Naive B cell (primary cell): ENCODE data around the gene NANS. TPM values are rescaled to one million over a fixed set of nuclear protein-coding genes. Genes with fewer than 3 reads are reported as not detected.

Source experiments
- ATAC-seq, 2 donors: fragments of 150-1000 bp; cut with Tn5 transposase; 2 replicates each; pipeline ENCODE4 v1.10.0; 2021; ENCODE audit warnings: low read depth in 2 of 2, mild to moderate bottlenecking in 2 of 2, moderate library complexity in 2 of 2
- DNase-seq: peaks from one replicate; pipeline ENCODE4 v3.0.0; 2022
- H3K27ac Mint-ChIP-seq, 6 donors: one replicate each; pipeline ENCODE4 v1.8.0; 2020 to 2022; ENCODE audit warnings: mild to moderate bottlenecking in 6 of 6, mixed read lengths in 6 of 6, moderate library complexity in 5 of 6, inconsistent platforms in 2 of 6
- H3K27me3 Mint-ChIP-seq, 3 donors: one replicate each; pipeline ENCODE4 v1.8.0; 2021 to 2022; ENCODE audit warnings: mixed read lengths in 3 of 3, mild to moderate bottlenecking in 1 of 3
- H3K36me3 Mint-ChIP-seq, 2 donors: one replicate each; pipeline ENCODE4 v1.8.0; 2020 to 2022; ENCODE audit warnings: mixed read lengths in 2 of 2, inconsistent platforms in 1 of 2, mild to moderate bottlenecking in 1 of 2
- H3K4me1 Mint-ChIP-seq, 3 donors: one replicate each; pipeline ENCODE4 v1.8.0; 2020 to 2022; ENCODE audit warnings: mixed read lengths in 3 of 3, inconsistent platforms in 1 of 3, mild to moderate bottlenecking in 1 of 3, moderate library complexity in 1 of 3
- H3K4me3 Mint-ChIP-seq, 8 donors: one replicate each; pipeline ENCODE4 v1.8.0; 2020 to 2022; ENCODE audit warnings: mild to moderate bottlenecking in 8 of 8, mixed read lengths in 8 of 8, moderate library complexity in 8 of 8, inconsistent platforms in 2 of 8
- H3K9me3 Mint-ChIP-seq, 7 donors: one replicate each; pipeline ENCODE4 v1.8.0; 2020 to 2022; ENCODE audit warnings: mixed read lengths in 7 of 7, mild to moderate bottlenecking in 5 of 7, inconsistent platforms in 2 of 7, moderate library complexity in 1 of 7
- polyA plus RNA-seq, 6 donors: library from polyadenylated mRNA; unstranded; fragments of 300-500 nt; fragmentation: Illumina TruSeq; gene quantifications; one replicate each; pipeline ENCODE4 v1.2.3, GENCODE V29; 2021; ENCODE audit warnings: low read depth in 6 of 6

NANS gene
- polyA plus RNA-seq, 6 donors from 2014 or later, result 18.8 to 41.2 (median 29.5) TPM

- peaks cover 0 to 6% (median 4%) of the 10 kb centered on the region in 3 donors for H3K4me1 Mint-ChIP-seq
- no peak for DNase-seq
- peaks cover under 1 to 18% of the 10 kb centered on the region in 2 donors for H3K36me3 Mint-ChIP-seq
- no peaks in the 10 kb centered on the region for H3K27me3 Mint-ChIP-seq
- H3K4me3 Mint-ChIP-seq, result no peak overlapping the region
- no peak overlapping the region for H3K27ac Mint-ChIP-seq
- no peaks in the 10 kb centered on the region for H3K9me3 Mint-ChIP-seq
- no peak for ATAC-seq
Observed at GRCh38 chr9:98020476-98021145, 35.9 kb upstream of the NANS start.

GRCh38 chr9:98021306-98022040, 35.1 kb upstream of the NANS start:
- H3K27me3 Mint-ChIP-seq, result no peaks in the 10 kb centered on the region
- no peak overlapping the region for H3K4me3 Mint-ChIP-seq
- no peak for DNase-seq
- peaks cover 0 to 27% of the 10 kb centered on the region in 2 donors for H3K36me3 Mint-ChIP-seq
- peak overlapping the region in 1 of 6 donors; percentile 70 for H3K27ac Mint-ChIP-seq
- H3K9me3 Mint-ChIP-seq, result no peaks in the 10 kb centered on the region
- peaks cover 0 to 7% (median 6%) of the 10 kb centered on the region in 3 donors for H3K4me1 Mint-ChIP-seq
- no peak for ATAC-seq

- H3K4me1 Mint-ChIP-seq, result peaks cover 0 to 6% (median 3%) of the 10 kb centered on the region in 3 donors
- H3K27ac Mint-ChIP-seq, result peak overlapping the region in 2 of 6 donors; percentile 6 to 84
- H3K36me3 Mint-ChIP-seq, result peaks cover 0 to 22% of the 10 kb centered on the region in 2 donors
- H3K4me3 Mint-ChIP-seq, result no peak overlapping the region
- DNase-seq (no peak), ATAC-seq (no peak)
- no peaks in the 10 kb centered on the region for H3K27me3 Mint-ChIP-seq
- no peaks in the 10 kb centered on the region for H3K9me3 Mint-ChIP-seq
Observed at GRCh38 chr9:98022447-98022846, 34.1 kb upstream of the NANS start.

GRCh38 chr9:98024702-98025101, 31.8 kb upstream of the NANS start:
- no peaks in the 10 kb centered on the region for H3K9me3 Mint-ChIP-seq
- H3K27ac Mint-ChIP-seq, result no peak overlapping the region
- no peak for ATAC-seq
- H3K4me3 Mint-ChIP-seq, result no peak overlapping the region
- no peaks in the 10 kb centered on the region for H3K27me3 Mint-ChIP-seq
- H3K4me1 Mint-ChIP-seq, result peaks cover 0 to 6% (median 3%) of the 10 kb centered on the region in 3 donors
- peaks cover 0 to 17% of the 10 kb centered on the region in 2 donors for H3K36me3 Mint-ChIP-seq
- no peak for DNase-seq

GRCh38 chr9:98031169-98031568, 25.4 kb upstream of the NANS start:
- Mint-ChIP-seq H3K27me3 (peaks cover 0 to 10% (median 0%) of the 10 kb centered on the region in 3 donors), H3K4me1 (peaks cover 11 to 17% (median 12%) of the 10 kb centered on the region in 3 donors), H3K36me3 (peaks cover 0 to 12% of the 10 kb centered on the region in 2 donors), H3K9me3 (no peaks in the 10 kb centered on the region), H3K27ac (no peak overlapping the region), H3K4me3 (no peak overlapping the region)
- DNase-seq, result no peak
- ATAC-seq, result no peak

- Mint-ChIP-seq H3K9me3 (no peaks in the 10 kb centered on the region), H3K27ac (no peak overlapping the region), H3K4me1 (peaks cover 11 to 17% (median 12%) of the 10 kb centered on the region in 3 donors), H3K4me3 (no peak overlapping the region), H3K36me3 (peaks cover 0 to 7% of the 10 kb centered on the region in 2 donors), H3K27me3 (peaks cover 0 to 10% (median 0%) of the 10 kb centered on the region in 3 donors)
- DNase-seq (no peak), ATAC-seq (no peak)
Observed at GRCh38 chr9:98031935-98032334, 24.6 kb upstream of the NANS start.

- H3K4me3 Mint-ChIP-seq, result peak overlapping the region in 5 of 8 donors; percentile 9 to 80 (median 52)
- peak overlapping the region; percentile 65 to 92 (median 83) for H3K27ac Mint-ChIP-seq
- peaks cover 15 to 22% (median 18%) of the 10 kb centered on the region in 3 donors for H3K4me1 Mint-ChIP-seq
- H3K9me3 Mint-ChIP-seq, result no peaks in the 10 kb centered on the region
- peak; percentile 90 to 97 for ATAC-seq
- H3K36me3 Mint-ChIP-seq, result no peaks in the 10 kb centered on the region
- DNase-seq, result peak; percentile 82
- peaks cover 0 to 10% (median 3%) of the 10 kb centered on the region in 3 donors for H3K27me3 Mint-ChIP-seq
Observed at GRCh38 chr9:98034593-98035546, 21.7 kb upstream of the NANS start.

GRCh38 chr9:98037357-98037756, 19.2 kb upstream of the NANS start:
- Mint-ChIP-seq H3K27me3 (peaks cover 0 to 21% (median 10%) of the 10 kb centered on the region in 3 donors), H3K4me3 (no peak overlapping the region), H3K9me3 (no peaks in the 10 kb centered on the region), H3K36me3 (no peaks in the 10 kb centered on the region), H3K4me1 (peaks cover 18 to 23% (median 19%) of the 10 kb centered on the region in 3 donors), H3K27ac (peak overlapping the region in 2 of 6 donors; percentile 62 to 72)
- no peak for ATAC-seq
- no peak for DNase-seq

GRCh38 chr9:98038958-98039357, 17.6 kb upstream of the NANS start:
- H3K4me3 Mint-ChIP-seq, result peak overlapping the region in 1 of 8 donors; percentile 69
- H3K36me3 Mint-ChIP-seq, result no peaks in the 10 kb centered on the region
- H3K27ac Mint-ChIP-seq, result no peak overlapping the region
- no peaks in the 10 kb centered on the region for H3K9me3 Mint-ChIP-seq
- peak in 1 of 2 donors; percentile 33 for ATAC-seq
- peaks cover 0 to 21% (median 10%) of the 10 kb centered on the region in 3 donors for H3K27me3 Mint-ChIP-seq
- no peak for DNase-seq
- H3K4me1 Mint-ChIP-seq, result peaks cover 19 to 33% (median 25%) of the 10 kb centered on the region in 3 donors

- H3K36me3 Mint-ChIP-seq, result no peaks in the 10 kb centered on the region
- DNase-seq (no peak), ATAC-seq (peak in 1 of 2 donors; percentile 22)
- peaks cover 0 to 15% (median 10%) of the 10 kb centered on the region in 3 donors for H3K27me3 Mint-ChIP-seq
- H3K9me3 Mint-ChIP-seq, result no peaks in the 10 kb centered on the region
- peak overlapping the region in 3 of 6 donors; percentile 5 to 42 (median 8) for H3K27ac Mint-ChIP-seq
- H3K4me3 Mint-ChIP-seq, result peak overlapping the region in 3 of 8 donors; percentile 32 to 69 (median 55)
- H3K4me1 Mint-ChIP-seq, result peaks cover 15 to 28% (median 20%) of the 10 kb centered on the region in 3 donors
Observed at GRCh38 chr9:98039607-98040017, 16.9 kb upstream of the NANS start.

GRCh38 chr9:98040212-98040611, 16.3 kb upstream of the NANS start:
- Mint-ChIP-seq H3K9me3 (peaks cover 1 to 3% (median 2%) of the 10 kb centered on the region in 7 donors), H3K4me1 (peaks cover 12 to 26% (median 17%) of the 10 kb centered on the region in 3 donors), H3K27ac (peak overlapping the region in 2 of 6 donors; percentile 42 to 61), H3K27me3 (peaks cover 0 to 10% (median 10%) of the 10 kb centered on the region in 3 donors), H3K36me3 (peaks cover 0 to 3% of the 10 kb centered on the region in 2 donors), H3K4me3 (peak overlapping the region in 2 of 8 donors; percentile 24 to 69)
- ATAC-seq, result no peak
- DNase-seq, result no peak

- Mint-ChIP-seq H3K9me3 (peaks cover 2 to 9% (median 5%) of the 10 kb centered on the region in 7 donors), H3K36me3 (peaks cover 0 to 9% of the 10 kb centered on the region in 2 donors), H3K27ac (peak overlapping the region in 1 of 6 donors; percentile 53), H3K4me3 (no peak overlapping the region), H3K27me3 (peaks cover 0 to 10% (median 10%) of the 10 kb centered on the region in 3 donors), H3K4me1 (peaks cover 22 to 48% (median 30%) of the 10 kb centered on the region in 3 donors)
- ATAC-seq (no peak), DNase-seq (no peak)
Observed at GRCh38 chr9:98043915-98044314, 12.6 kb upstream of the NANS start.
